Psoas muscle (tissue), 8 donors: ENCODE results near the gene KDM4C. TPM values are rescaled to one million over a fixed set of nuclear protein-coding genes. Genes with fewer than 3 reads are reported as not detected.

Experiments used
- ATAC-seq, 4 donors: fragments of 200-7000 bp; cut with Tn5 transposase; one replicate each; pipeline ENCODE4 v1.9.1; 2020; ENCODE audit warnings: moderate library complexity in 3 of 4, mild to moderate bottlenecking in 2 of 4
- DNase-seq, 2 donors: peaks; one replicate each; pipeline ENCODE4 v3.0.0-alpha.2; 2020
- H3K27ac ChIP-seq: fragments of 200-600 bp; one replicate; pipeline ENCODE4 v1.8.0; 2022
- H3K27me3 ChIP-seq, 3 donors: fragments of 200-600 bp in 1 of 3; one replicate each; pipeline versions ENCODE4 v1.6.1 to v1.8.0; 2013 to 2022; ENCODE audit warnings: low read length in 2 of 3, mild to moderate bottlenecking in 2 of 3, moderate library complexity in 1 of 3; ENCODE audit not compliant: insufficient read depth in 3 of 3
- H3K36me3 ChIP-seq, 2 donors: fragments of 200-600 bp in 1 of 2; one replicate each; pipeline versions ENCODE4 v1.6.1 to v1.8.0; 2013 to 2022; ENCODE audit warnings: low read depth in 1 of 2, mild to moderate bottlenecking in 1 of 2, moderate library complexity in 1 of 2; ENCODE audit not compliant: insufficient read depth in 1 of 2
- H3K4me1 ChIP-seq: fragments of 200-600 bp; one replicate; pipeline ENCODE4 v1.8.0; 2022
- H3K4me3 ChIP-seq: fragments of 200-600 bp; one replicate; pipeline ENCODE4 v1.8.0; 2022; ENCODE audit warnings: mild to moderate bottlenecking
- H3K9me3 ChIP-seq: fragments of 200-600 bp; one replicate; pipeline ENCODE4 v1.8.0; 2022
- WGBS, 3 donors: extraction: QIAGEN DNeasy Blood & Tissue Kit; methylation state at CpG; one replicate each; pipeline versions ENCODE4 v1.1.6 to v1.1.7; 2013; 5-methylcytosine and 5-hydroxymethylcytosine counted together
- intact Hi-C, 2 donors: fragments of 100-400 bp; cut with DNase I; formaldehyde crosslinking; loops; one replicate each; pipeline versions ENCODE4 v1.11.0 to v1.14.2; 2022
- polyA plus RNA-seq, 3 donors: library from polyadenylated mRNA; stranded (reverse); fragments of 200-250 nt; gene quantifications; one replicate each; pipeline ENCODE4 v1.2.3, GENCODE V29; 2013
- total RNA-seq, 4 donors: library from RNA; stranded (reverse); fragmentation: NEBNext Ultra II Directional in 2 of 4; extraction: Animal tissue kit (Norgen Biotek cat#: 25700) in 2 of 4; gene quantifications; one replicate each; pipeline versions ENCODE4 v1.2.1 to v1.2.4, GENCODE V29; 2021 to 2023
- TF ChIP-seq, protein P1 (sequence below): fragments of 200-600 bp; IDR thresholded peaks from one replicate; pipeline ENCODE4 v1.8.0; 2022; ENCODE audit warnings: antibody characterized with exemption
- donor health status: healthy with polysubstance abuse.
- donor health status: DM: no; HTN: no; CAD: no; lungs with moderate emphysema.
- donor health status: Bipolar disorder and iron deficiency.
- donor health status: healthy.
- donor health status: DM: yes; HTN: yes; CAD: no.
- donor health status: DM: no; HTN: no; CAD: no.
- donor health status: DM: no; HTN: no; CAD: no.
- donor health status: DM: yes; HTN: yes; CAD: no.

The KDM4C gene
- total and polyA plus RNA-seq, 7 donors = 2.7 to 13.0 (median 10.1) TPM

DNA sequence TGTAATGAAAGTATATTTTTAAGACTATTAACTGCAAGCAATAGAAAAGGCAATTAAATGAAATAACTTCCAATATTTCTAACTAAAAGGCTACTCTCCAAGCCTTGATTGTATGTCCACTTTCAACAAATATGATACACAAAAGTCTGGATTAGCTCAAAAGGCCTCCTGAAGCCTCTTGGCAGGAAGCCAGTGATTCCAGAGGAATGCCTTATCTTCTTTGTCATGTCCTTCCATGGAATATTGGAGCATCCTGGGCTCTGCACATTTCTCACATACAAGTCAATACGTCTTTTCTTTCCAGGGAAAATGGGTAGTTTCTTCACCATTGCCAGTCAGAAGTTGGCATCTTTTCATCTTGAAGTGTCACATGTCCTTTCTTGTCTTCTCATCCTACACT, 357.8 kb downstream of the KDM4C start:
- H3K9me3 ChIP-seq = no peaks in the 10 kb centered on the region
- no peaks in the 10 kb centered on the region for H3K27me3 ChIP-seq
- H3K4me1 ChIP-seq = peaks cover 15% of the 10 kb centered on the region
- H3K36me3 ChIP-seq = no peaks in the 10 kb centered on the region
- DNase-seq (no peak), ATAC-seq (no peak)
- intact Hi-C loops = no loop called here
- H3K4me3 ChIP-seq = no peak overlapping the region
- TF ChIP-seq, protein P1, sequence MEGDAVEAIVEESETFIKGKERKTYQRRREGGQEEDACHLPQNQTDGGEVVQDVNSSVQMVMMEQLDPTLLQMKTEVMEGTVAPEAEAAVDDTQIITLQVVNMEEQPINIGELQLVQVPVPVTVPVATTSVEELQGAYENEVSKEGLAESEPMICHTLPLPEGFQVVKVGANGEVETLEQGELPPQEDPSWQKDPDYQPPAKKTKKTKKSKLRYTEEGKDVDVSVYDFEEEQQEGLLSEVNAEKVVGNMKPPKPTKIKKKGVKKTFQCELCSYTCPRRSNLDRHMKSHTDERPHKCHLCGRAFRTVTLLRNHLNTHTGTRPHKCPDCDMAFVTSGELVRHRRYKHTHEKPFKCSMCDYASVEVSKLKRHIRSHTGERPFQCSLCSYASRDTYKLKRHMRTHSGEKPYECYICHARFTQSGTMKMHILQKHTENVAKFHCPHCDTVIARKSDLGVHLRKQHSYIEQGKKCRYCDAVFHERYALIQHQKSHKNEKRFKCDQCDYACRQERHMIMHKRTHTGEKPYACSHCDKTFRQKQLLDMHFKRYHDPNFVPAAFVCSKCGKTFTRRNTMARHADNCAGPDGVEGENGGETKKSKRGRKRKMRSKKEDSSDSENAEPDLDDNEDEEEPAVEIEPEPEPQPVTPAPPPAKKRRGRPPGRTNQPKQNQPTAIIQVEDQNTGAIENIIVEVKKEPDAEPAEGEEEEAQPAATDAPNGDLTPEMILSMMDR = no peak
- 0 to 69% (median 0%) methylated on average over 1 of the region's 1 CpG for WGBS, 3 donors
- H3K27ac ChIP-seq = no peak overlapping the region

GRCh38 chr9:7117676-7118561, 360.1 kb downstream of the KDM4C start:
- H3K4me1 ChIP-seq = peaks cover 20% of the 10 kb centered on the region
- H3K27ac ChIP-seq = no peak overlapping the region
- WGBS, 3 donors = 64 to 77% (median 68%) methylated on average over 6 of the region's 6 CpGs
- H3K36me3 ChIP-seq = no peaks in the 10 kb centered on the region
- H3K4me3 ChIP-seq = no peak overlapping the region
- intact Hi-C loops = no loop called here
- DNase-seq (no peak), ATAC-seq (no peak)
- H3K9me3 ChIP-seq = no peaks in the 10 kb centered on the region
- no peaks in the 10 kb centered on the region for H3K27me3 ChIP-seq
- TF ChIP-seq, protein P1 = no peak

- ATAC-seq = no peak
- Histone ChIP-seq H3K4me1 (peaks cover 20% of the 10 kb centered on the region), H3K36me3 (no peaks in the 10 kb centered on the region), H3K4me3 (no peak overlapping the region), H3K27me3 (no peaks in the 10 kb centered on the region), H3K27ac (no peak overlapping the region), H3K9me3 (no peaks in the 10 kb centered on the region)
- intact Hi-C loops = no loop called here
- TF ChIP-seq, protein P1 = no peak
- 91 to 95% (median 93%) methylated on average over 6 of the region's 6 CpGs for WGBS, 3 donors
- DNase-seq = no peak
Observed at GRCh38 chr9:7118633-7119032, 360.9 kb downstream of the KDM4C start.

DNA sequence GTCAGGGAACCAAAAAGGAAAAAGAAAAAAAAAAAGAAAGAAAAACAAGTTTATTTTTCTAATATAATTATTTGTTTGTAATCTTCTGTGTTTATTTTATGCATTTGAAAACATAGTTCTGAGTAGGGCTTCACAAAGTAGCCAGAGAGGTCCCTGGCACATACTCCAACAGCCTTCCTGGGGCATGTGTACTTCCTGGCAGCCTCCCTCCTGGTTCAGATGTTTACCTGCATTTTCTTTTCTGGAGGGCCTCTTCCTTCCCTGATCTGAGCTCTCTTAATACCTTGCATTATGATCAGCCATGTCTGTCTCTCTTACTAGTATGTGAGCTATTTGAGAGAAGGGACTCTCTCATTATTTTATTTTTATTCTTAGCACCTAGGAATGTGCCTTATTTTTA, 361.8 kb downstream of the KDM4C start:
- H3K9me3 ChIP-seq = no peaks in the 10 kb centered on the region
- TF ChIP-seq, protein P1 = no peak
- intact Hi-C loops = no loop called here
- peaks cover 20% of the 10 kb centered on the region for H3K4me1 ChIP-seq
- no peaks in the 10 kb centered on the region for H3K36me3 ChIP-seq
- no peak overlapping the region for H3K4me3 ChIP-seq
- ATAC-seq (no peak), DNase-seq (no peak)
- H3K27ac ChIP-seq = no peak overlapping the region
- no peaks in the 10 kb centered on the region for H3K27me3 ChIP-seq

DNA sequence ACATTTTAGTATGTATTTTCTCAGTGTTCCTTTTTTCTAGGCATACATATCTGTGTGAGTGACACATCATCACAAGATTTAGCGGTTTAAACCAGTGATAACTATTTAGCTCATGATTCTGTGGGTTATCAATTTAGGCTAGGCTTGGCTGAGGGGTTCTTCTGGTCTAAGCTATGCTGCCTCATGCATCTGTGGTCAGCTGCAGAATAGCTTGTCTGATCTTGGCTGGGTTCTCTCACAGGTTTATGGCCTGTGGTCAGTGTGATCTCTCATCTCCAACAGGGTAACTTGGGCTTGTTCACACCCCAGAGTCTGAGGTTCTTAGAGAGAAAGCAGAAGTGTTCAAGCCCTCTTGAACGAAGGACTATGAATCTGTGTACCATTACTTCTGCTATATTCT, 363.3 kb downstream of the KDM4C start:
- Histone ChIP-seq H3K4me1 (peaks cover 20% of the 10 kb centered on the region), H3K36me3 (no peaks in the 10 kb centered on the region), H3K9me3 (no peaks in the 10 kb centered on the region), H3K4me3 (no peak overlapping the region), H3K27ac (no peak overlapping the region), H3K27me3 (no peaks in the 10 kb centered on the region)
- 86 to 100% (median 92%) methylated on average over 2 of the region's 2 CpGs for WGBS, 3 donors
- ATAC-seq (no peak), DNase-seq (no peak)
- intact Hi-C loops = no loop called here
- TF ChIP-seq, protein P1 = no peak
